Body of pancreas (tissue), 4 donors: Measurements from ENCODE around the gene WDR1.

Source experiments
- CTCF ChIP-seq, 7 experiments: fragments of 450-650 bp in 4 of 7; fragments of 200-600 bp in 3 of 7; sonication (generic) in 3 of 7; IDR thresholded peaks; one replicate each; pipeline ENCODE4 v1.5.1; 2016 to 2019; ENCODE audit warnings: antibody characterized with exemption in 7 of 7
- POLR2A ChIP-seq, 3 donors: fragments of 450-650 bp; IDR thresholded peaks; one replicate each; pipeline ENCODE4 v1.6.1; 2016; ENCODE audit warnings: antibody characterized with exemption in 3 of 3, mild to moderate bottlenecking in 2 of 3

- TF ChIP-seq CTCF (IDR thresholded peaks at IDR 0.05) = no peak
- no peak for TF ChIP-seq POLR2A (IDR thresholded peaks at IDR 0.05)
Measured at GRCh38 chr4:10031668-10032590, 84.7 kb downstream of the WDR1 start.
